ENCODE measurements around the gene ALX4.

DNA sequence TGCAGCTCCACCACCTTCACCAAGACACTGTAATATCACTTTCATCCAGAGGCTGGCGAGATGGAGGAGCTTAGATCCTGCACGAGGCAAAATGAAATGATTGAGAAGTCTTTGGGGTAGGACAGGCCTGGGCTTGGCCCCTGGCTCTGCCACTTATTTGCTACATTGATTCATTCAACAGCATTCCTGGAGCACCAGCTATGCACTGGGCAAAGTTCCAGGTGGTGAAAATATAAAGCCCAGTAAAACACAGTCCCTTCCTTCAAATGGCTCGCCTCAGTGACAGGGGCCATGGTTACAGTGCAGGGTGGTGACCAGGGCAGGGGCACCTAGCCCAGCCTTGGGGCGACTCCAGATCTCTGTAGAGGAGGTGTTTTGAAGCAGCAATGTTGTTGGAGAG is 19.7 kb downstream of the ALX4 start:
- TF ChIP-seq, protein P1, sequence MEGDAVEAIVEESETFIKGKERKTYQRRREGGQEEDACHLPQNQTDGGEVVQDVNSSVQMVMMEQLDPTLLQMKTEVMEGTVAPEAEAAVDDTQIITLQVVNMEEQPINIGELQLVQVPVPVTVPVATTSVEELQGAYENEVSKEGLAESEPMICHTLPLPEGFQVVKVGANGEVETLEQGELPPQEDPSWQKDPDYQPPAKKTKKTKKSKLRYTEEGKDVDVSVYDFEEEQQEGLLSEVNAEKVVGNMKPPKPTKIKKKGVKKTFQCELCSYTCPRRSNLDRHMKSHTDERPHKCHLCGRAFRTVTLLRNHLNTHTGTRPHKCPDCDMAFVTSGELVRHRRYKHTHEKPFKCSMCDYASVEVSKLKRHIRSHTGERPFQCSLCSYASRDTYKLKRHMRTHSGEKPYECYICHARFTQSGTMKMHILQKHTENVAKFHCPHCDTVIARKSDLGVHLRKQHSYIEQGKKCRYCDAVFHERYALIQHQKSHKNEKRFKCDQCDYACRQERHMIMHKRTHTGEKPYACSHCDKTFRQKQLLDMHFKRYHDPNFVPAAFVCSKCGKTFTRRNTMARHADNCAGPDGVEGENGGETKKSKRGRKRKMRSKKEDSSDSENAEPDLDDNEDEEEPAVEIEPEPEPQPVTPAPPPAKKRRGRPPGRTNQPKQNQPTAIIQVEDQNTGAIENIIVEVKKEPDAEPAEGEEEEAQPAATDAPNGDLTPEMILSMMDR (IDR thresholded peaks at IDR 0.05): no peak
- no peak for TF ChIP-seq EZH2phosphoT487 (IDR thresholded peaks at IDR 0.05)

Data from neural progenitor cell (in vitro differentiated cells).